OCI-LY1 (cell line): ENCODE results near the gene SLC39A5.

Experiments
- H2AFZ ChIP-seq: fragments of 200-600 bp; sonication (generic), shearing (Covaris generic); 2 replicates; pipeline ENCODE4 v1.6.0; 2014; ENCODE audit warnings: antibody characterized with exemption, mild to moderate bottlenecking, low read length
- H3F3A ChIP-seq: fragments of 200-600 bp; sonication (generic), shearing (Covaris generic); 2 replicates; pipeline ENCODE4 v1.6.0; 2014; ENCODE audit warnings: mild to moderate bottlenecking, antibody characterized with exemption, low read length, moderate library complexity; ENCODE audit not compliant: insufficient read depth
- H3K27ac ChIP-seq: fragments of 200-600 bp; sonication (generic); 2 replicates; pipeline ENCODE4 v1.5.1; 2014; ENCODE audit warnings: low read length, mixed run types, mild to moderate bottlenecking, low read depth; ENCODE audit not compliant: poor library complexity, severe bottlenecking
- H3K27me3 ChIP-seq: fragments of 200-600 bp; sonication (generic); 2 replicates; pipeline ENCODE4 v1.6.0; 2014; ENCODE audit warnings: antibody characterized with exemption, mild to moderate bottlenecking, low read length, moderate library complexity; ENCODE audit not compliant: insufficient read depth
- H3K36me3 ChIP-seq: fragments of 200-600 bp; sonication (generic); 2 replicates; pipeline ENCODE4 v1.6.1; 2014; ENCODE audit warnings: mild to moderate bottlenecking, antibody characterized with exemption, low read length, moderate library complexity, mixed read lengths; ENCODE audit not compliant: insufficient read depth
- H3K4me1 ChIP-seq: fragments of 200-600 bp; sonication (generic); 2 replicates; pipeline ENCODE4 v1.5.1; 2014; ENCODE audit warnings: mild to moderate bottlenecking, low read length, moderate library complexity; ENCODE audit not compliant: insufficient read depth, severe bottlenecking
- H3K4me2 ChIP-seq: fragments of 200-600 bp; sonication (generic), shearing (Covaris generic); 2 replicates; pipeline ENCODE4 v1.6.1; 2014; ENCODE audit warnings: low read length
- H3K4me3 ChIP-seq: fragments of 200-600 bp; sonication (generic); 2 replicates; pipeline ENCODE4 v1.5.1; 2014; ENCODE audit warnings: low read length, low read depth, mild to moderate bottlenecking, mixed read lengths; ENCODE audit not compliant: poor library complexity, severe bottlenecking
- H3K79me2 ChIP-seq: fragments of 200-600 bp; shearing (Covaris generic); 2 replicates; pipeline ENCODE4 v1.6.1; 2016; ENCODE audit warnings: mixed run types, low read length, mixed read lengths; ENCODE audit not compliant: insufficient read depth
- H3K9ac ChIP-seq: fragments of 200-600 bp; sonication (generic), shearing (Covaris generic); 2 replicates; pipeline ENCODE4 v1.6.1; 2014; ENCODE audit warnings: mild to moderate bottlenecking, low read length, mixed read lengths
- H3K9me2 ChIP-seq: fragments of 200-600 bp; sonication (generic), shearing (Covaris generic); 2 replicates; pipeline ENCODE4 v1.6.1; 2014; ENCODE audit warnings: low read depth, mild to moderate bottlenecking, low read length, mixed read lengths
- H3K9me3 ChIP-seq: fragments of 200-600 bp; shearing (Covaris generic); 2 replicates; pipeline ENCODE4 v1.6.1; 2014; ENCODE audit warnings: low read length, mixed read lengths
- H4K20me1 ChIP-seq: fragments of 200-600 bp; sonication (generic), shearing (Covaris generic); 2 replicates; pipeline ENCODE4 v1.6.0; 2016; ENCODE audit warnings: mild to moderate bottlenecking, low read length; ENCODE audit not compliant: insufficient read depth
- EZH2 ChIP-seq: fragments of 200-600 bp; sonication (generic), shearing (Covaris generic); IDR thresholded peaks from 2 replicates; pipeline ENCODE4 v1.8.0; 2017; ENCODE audit warnings: borderline replicate concordance, mixed run types, mild to moderate bottlenecking, antibody characterized with exemption, low read length, moderate library complexity, mixed read lengths
- TF ChIP-seq, protein P1 (sequence below): fragments of 200-600 bp; sonication (generic), shearing (Covaris generic); IDR thresholded peaks from 2 replicates; pipeline ENCODE4 v1.5.1; 2017; ENCODE audit warnings: mild to moderate bottlenecking, antibody characterized with exemption, low read length, moderate library complexity, mixed read lengths

The SLC39A5 gene

DNA sequence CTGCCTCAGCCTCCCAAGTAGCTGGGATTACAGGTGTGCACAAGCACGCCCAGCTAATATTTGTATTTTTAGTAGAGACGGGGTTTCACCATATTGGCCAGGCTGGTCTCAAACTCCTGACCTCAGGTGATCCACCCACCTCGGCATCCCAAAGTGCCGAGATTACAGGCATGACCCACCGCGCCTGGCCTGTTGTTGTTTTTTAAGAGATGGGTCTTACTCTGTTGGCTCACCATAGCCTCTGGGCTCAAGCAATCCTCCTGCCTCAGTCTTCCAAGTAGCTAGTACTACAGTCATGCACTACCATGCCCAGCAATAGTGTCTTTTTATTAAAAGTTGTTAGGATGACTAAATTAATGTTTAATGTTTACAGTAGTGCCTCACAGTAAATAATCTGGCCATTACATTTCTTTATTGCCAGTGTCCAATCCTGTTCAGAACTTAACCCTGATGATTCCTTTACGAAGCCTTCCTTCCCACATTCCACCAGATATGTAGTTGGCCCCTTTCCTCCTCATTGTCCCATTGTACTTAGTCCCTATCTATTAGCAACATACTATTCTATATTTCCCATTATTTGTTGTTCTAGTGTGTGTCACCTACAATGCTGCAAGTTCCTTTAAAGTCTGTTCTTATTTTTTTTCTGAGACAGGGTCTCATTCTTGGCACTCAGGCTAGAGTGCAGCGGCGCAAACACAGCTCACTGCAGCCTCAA is 31.8 kb upstream of the SLC39A5 start:
- Histone ChIP-seq H3K27me3 (no peaks in the 10 kb centered on the region), H3K27ac (no peak overlapping the region), H2AFZ (no peak overlapping the region), H3K36me3 (no peaks in the 10 kb centered on the region; the same call in 1 of the 2 replicates), H3K9me3 (no peaks in the 10 kb centered on the region), H3K4me3 (no peak overlapping the region), H3F3A (no peaks in the 10 kb centered on the region), H3K9me2 (no peaks in the 10 kb centered on the region), H3K4me2 (no peak overlapping the region), H3K4me1 (peaks cover 7% of the 10 kb centered on the region), H4K20me1 (no peaks in the 10 kb centered on the region), H3K79me2 (no peaks in the 10 kb centered on the region), H3K9ac (no peak overlapping the region)
- TF ChIP-seq, protein P1, sequence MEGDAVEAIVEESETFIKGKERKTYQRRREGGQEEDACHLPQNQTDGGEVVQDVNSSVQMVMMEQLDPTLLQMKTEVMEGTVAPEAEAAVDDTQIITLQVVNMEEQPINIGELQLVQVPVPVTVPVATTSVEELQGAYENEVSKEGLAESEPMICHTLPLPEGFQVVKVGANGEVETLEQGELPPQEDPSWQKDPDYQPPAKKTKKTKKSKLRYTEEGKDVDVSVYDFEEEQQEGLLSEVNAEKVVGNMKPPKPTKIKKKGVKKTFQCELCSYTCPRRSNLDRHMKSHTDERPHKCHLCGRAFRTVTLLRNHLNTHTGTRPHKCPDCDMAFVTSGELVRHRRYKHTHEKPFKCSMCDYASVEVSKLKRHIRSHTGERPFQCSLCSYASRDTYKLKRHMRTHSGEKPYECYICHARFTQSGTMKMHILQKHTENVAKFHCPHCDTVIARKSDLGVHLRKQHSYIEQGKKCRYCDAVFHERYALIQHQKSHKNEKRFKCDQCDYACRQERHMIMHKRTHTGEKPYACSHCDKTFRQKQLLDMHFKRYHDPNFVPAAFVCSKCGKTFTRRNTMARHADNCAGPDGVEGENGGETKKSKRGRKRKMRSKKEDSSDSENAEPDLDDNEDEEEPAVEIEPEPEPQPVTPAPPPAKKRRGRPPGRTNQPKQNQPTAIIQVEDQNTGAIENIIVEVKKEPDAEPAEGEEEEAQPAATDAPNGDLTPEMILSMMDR, result no peak
- no peak for TF ChIP-seq EZH2

DNA sequence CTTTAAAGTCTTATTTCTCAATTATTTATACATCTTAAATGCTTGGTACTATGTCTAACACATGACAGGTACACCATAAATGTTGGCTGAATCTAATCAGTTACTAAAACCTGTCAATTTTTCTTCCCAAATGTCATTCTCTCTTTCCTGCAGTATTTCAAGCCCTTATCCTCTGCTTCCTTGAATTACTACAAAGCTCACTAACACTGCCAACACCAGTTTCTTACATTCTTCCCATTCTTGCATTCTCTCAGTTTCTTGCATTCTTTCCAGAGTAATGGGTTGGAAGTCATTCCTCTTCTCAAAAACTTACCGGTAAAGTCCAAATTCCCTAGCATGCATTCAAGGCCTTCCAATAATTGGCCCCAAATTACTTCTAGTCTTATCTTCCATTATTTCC is 31.0 kb upstream of the SLC39A5 start:
- H3K27ac ChIP-seq, result no peak overlapping the region
- no peaks in the 10 kb centered on the region for H3K79me2 ChIP-seq
- no peak overlapping the region for H3K4me2 ChIP-seq
- no peaks in the 10 kb centered on the region for H4K20me1 ChIP-seq
- H3K27me3 ChIP-seq, result no peaks in the 10 kb centered on the region
- no peak overlapping the region for H3K4me3 ChIP-seq
- H2AFZ ChIP-seq, result no peak overlapping the region
- no peaks in the 10 kb centered on the region for H3K9me2 ChIP-seq
- H3K36me3 ChIP-seq, result no peaks in the 10 kb centered on the region; the same call in 1 of the 2 replicates
- no peaks in the 10 kb centered on the region for H3F3A ChIP-seq
- H3K4me1 ChIP-seq, result peaks cover 4% of the 10 kb centered on the region
- H3K9ac ChIP-seq, result no peak overlapping the region
- no peaks in the 10 kb centered on the region for H3K9me3 ChIP-seq
- TF ChIP-seq, protein P1, result no peak
- no peak for TF ChIP-seq EZH2

DNA sequence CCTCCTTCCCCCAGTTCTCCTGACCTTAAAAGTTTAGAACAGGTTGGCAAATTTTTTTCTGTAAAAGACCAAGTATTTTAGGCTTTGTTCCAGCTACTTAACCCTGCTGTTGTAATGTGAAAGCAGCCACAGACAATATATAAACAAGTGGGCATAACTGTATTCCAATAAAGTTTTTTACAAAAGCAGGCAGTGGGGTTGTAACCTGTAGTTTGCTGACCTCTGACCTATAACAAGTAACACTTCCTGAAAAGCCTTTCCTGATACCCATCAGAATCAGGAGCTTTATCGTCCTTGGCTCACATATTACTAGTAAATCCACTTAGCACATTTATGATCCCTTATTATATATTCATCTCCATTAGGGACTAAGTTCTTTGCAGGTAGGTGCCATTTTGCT is 27.5 kb upstream of the SLC39A5 start:
- H3K4me3 ChIP-seq, result no peak overlapping the region
- H3K4me2 ChIP-seq, result no peak overlapping the region
- no peaks in the 10 kb centered on the region for H3F3A ChIP-seq
- no peak overlapping the region for H2AFZ ChIP-seq
- peak overlapping the region; percentile 38 for H3K27ac ChIP-seq
- H3K79me2 ChIP-seq, result no peaks in the 10 kb centered on the region
- no peak overlapping the region for H3K9ac ChIP-seq
- no peaks in the 10 kb centered on the region for H3K27me3 ChIP-seq
- H3K36me3 ChIP-seq, result peaks cover 28% of the 10 kb centered on the region
- H3K9me3 ChIP-seq, result no peaks in the 10 kb centered on the region
- TF ChIP-seq EZH2, result no peak
- TF ChIP-seq, protein P1, result no peak
- peaks cover 27% of the 10 kb centered on the region for H3K4me1 ChIP-seq
- H4K20me1 ChIP-seq, result no peaks in the 10 kb centered on the region
- no peaks in the 10 kb centered on the region for H3K9me2 ChIP-seq
